ENCODE data around the gene LAT. TPM values are rescaled to one million over a fixed set of nuclear protein-coding genes. Genes with fewer than 3 reads are reported as not detected.

Gene LAT
- total RNA-seq, 1 experiment from 2014 or later, result 4.3 TPM

GRCh38 chr16:29030086-29030840 lies 45.4 kb downstream of the LAT start:
- Histone ChIP-seq H3T11ph (ENCODE audit: low read length) (no peak overlapping the region), H2AK5ac (ENCODE audit: insufficient read length, low read length) (no peak overlapping the region), H4K5ac (ENCODE audit: insufficient read length, low read depth, low read length) (no peak overlapping the region), H3K23me2 (ENCODE audit: insufficient read length, low read depth, low read length, poor library complexity, severe bottlenecking) (no peaks in the 10 kb centered on the region), H3K4ac (ENCODE audit: low read depth, low read length) (no peak overlapping the region), H2BK12ac (ENCODE audit: insufficient read length, low read depth, low read length) (no peak overlapping the region), H3K9ac (ENCODE audit: extremely low read depth, insufficient read length, low read length) (no peak overlapping the region), H2BK120ac (ENCODE audit: low read depth, low read length, poor library complexity, severe bottlenecking) (no peak overlapping the region), H3K9me3 (ENCODE audit: control insufficient read depth, low read depth, low read length) (no peaks in the 10 kb centered on the region), H3K4me1 (ENCODE audit: insufficient read depth, low read length) (no peaks in the 10 kb centered on the region; the same call in 1 of the 2 replicates), H3K18ac (ENCODE audit: insufficient read length, low read depth, low read length) (no peak overlapping the region), H3K56ac (ENCODE audit: insufficient read length, low read depth, low read length) (no peak overlapping the region), H2BK15ac (ENCODE audit: low read depth, low read length) (no peak overlapping the region), H3K79me2 (ENCODE audit: insufficient read depth, low read length) (no peaks in the 10 kb centered on the region), H3K27me3 (ENCODE audit: insufficient read depth, low read length) (no peaks in the 10 kb centered on the region), H2BK5ac (ENCODE audit: insufficient read length, low read length) (no peak overlapping the region), H3K27ac (ENCODE audit: insufficient read length, low read depth, low read length) (no peak overlapping the region), H4K8ac (replicated peaks; ENCODE audit: insufficient read length, low read depth, low read length) (no peak overlapping the region), H3K23ac (ENCODE audit: insufficient read length, low read depth, low read length) (no peak overlapping the region), H4K91ac (ENCODE audit: insufficient read length, low read depth, low read length) (no peak overlapping the region), H3K4me2 (ENCODE audit: insufficient read depth, insufficient read length, low read length) (no peak overlapping the region), H3K14ac (ENCODE audit: insufficient read depth, low read length) (no peak overlapping the region), H3K79me1 (ENCODE audit: insufficient read depth, low read depth, low read length, poor library complexity, severe bottlenecking) (no peaks in the 10 kb centered on the region), H4K20me1 (ENCODE audit: control insufficient read depth, insufficient read depth, insufficient read length) (no peaks in the 10 kb centered on the region), H2AFZ (ENCODE audit: low read length) (no peak overlapping the region), H2BK20ac (ENCODE audit: low read depth, low read length, poor library complexity, severe bottlenecking) (no peak overlapping the region)
- H3K27me3 Mint-ChIP-seq (ENCODE audit: low read depth), result no peaks in the 10 kb centered on the region
- TF ChIP-seq, protein P1, sequence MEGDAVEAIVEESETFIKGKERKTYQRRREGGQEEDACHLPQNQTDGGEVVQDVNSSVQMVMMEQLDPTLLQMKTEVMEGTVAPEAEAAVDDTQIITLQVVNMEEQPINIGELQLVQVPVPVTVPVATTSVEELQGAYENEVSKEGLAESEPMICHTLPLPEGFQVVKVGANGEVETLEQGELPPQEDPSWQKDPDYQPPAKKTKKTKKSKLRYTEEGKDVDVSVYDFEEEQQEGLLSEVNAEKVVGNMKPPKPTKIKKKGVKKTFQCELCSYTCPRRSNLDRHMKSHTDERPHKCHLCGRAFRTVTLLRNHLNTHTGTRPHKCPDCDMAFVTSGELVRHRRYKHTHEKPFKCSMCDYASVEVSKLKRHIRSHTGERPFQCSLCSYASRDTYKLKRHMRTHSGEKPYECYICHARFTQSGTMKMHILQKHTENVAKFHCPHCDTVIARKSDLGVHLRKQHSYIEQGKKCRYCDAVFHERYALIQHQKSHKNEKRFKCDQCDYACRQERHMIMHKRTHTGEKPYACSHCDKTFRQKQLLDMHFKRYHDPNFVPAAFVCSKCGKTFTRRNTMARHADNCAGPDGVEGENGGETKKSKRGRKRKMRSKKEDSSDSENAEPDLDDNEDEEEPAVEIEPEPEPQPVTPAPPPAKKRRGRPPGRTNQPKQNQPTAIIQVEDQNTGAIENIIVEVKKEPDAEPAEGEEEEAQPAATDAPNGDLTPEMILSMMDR (conservative IDR thresholded peaks at IDR 0.05), result no peak
- H3K9me3 Mint-ChIP-seq, result no peaks in the 10 kb centered on the region
- DNase-seq, result no peak
- peaks cover 10 to 19% of the 10 kb centered on the region in 2 experiments for H3K4me1 Mint-ChIP-seq
- no peaks in the 10 kb centered on the region for H3K36me3 Mint-ChIP-seq (ENCODE audit: insufficient read depth in 1 of 3, low read depth in 3 of 3)
- no CpG with 5 or more reads among the region's 8 CpGs for WGBS (ENCODE audit: extremely low coverage, insufficient read length, low lambda C conversion rate)
- peak overlapping the region in 1 of 3 experiments; percentile 79; a peak in 3 of 7 replicates for H3K27ac Mint-ChIP-seq
- no peak overlapping the region for H3K4me3 Mint-ChIP-seq

Other genes starting within 250 kb of the LAT start
- gene NPIPB9, start 233.3 kb upstream of the LAT start, total RNA-seq (2021), result 1.8 and 2.7 TPM in 2 replicates
- 293 and 309 TPM in 2 replicates for gene ATXN2L, start 162.1 kb upstream of the LAT start, total RNA-seq (2021)
- gene TUFM, start 138.7 kb upstream of the LAT start, total RNA-seq (2021), result 207 and 208 TPM in 2 replicates
- gene SH2B1, start 121.2 kb upstream of the LAT start, total RNA-seq (2021), result 50.1 and 51.9 TPM in 2 replicates
- 3.9 and 4.6 TPM in 2 replicates for gene ATP2A1, start 106.6 kb upstream of the LAT start, total RNA-seq (2021)
- gene RABEP2, start 59.8 kb upstream of the LAT start, total RNA-seq (2021), result 14.4 and 17.5 TPM in 2 replicates
- gene CD19, start 53.1 kb upstream of the LAT start, total RNA-seq (2021), result 0.50 and 1.4 TPM in 2 replicates
- gene NFATC2IP, start 34.1 kb upstream of the LAT start, total RNA-seq (2021), result 68.8 and 73.8 TPM in 2 replicates
- gene SPNS1, start 10.3 kb upstream of the LAT start, total RNA-seq (2021), result 38.6 and 40.2 TPM in 2 replicates